Measurements from ENCODE around the gene CCDC142. TPM values are rescaled to one million over a fixed set of nuclear protein-coding genes. Genes with fewer than 3 reads are reported as not detected.

CCDC142 gene
- total RNA-seq, 1 experiment from 2014 or later: 20.4 TPM

DNA sequence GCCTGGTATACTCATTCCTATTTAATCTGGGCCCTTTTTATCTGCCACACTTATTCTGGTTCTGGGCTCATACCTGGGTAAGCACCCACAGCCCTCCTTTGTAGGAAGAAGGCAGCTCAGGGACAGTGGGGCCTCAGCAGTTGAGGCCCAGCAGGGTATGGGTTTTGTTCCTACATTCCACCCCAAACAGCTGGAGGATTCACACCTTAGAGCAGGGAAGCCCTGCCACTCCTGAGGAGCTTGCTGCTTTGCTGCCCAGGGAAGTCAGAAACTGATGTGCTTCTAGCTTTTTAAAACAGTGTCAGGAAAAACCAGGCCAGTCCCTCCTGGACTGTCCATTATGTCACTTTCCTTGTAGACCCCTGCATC is 17.8 kb upstream of the CCDC142 start:
- ChIA-PET POLR2A (ENCODE audit: low non-redundant PET) (interaction anchor here (0.5 kb wide), 1 partner anchor 109 kb away, joined by 3 read pairs; no protein-coding TSS in a partner anchor), CTCF (no interaction called here)
- no peak for DNase-seq (ENCODE audit: low spot score)
- TF ChIP-seq EZH2 (IDR thresholded peaks at IDR 0.05; ENCODE audit: borderline replicate concordance, low read depth, low read length, poor library complexity, severe bottlenecking): no peak
- TF ChIP-seq, protein P1, sequence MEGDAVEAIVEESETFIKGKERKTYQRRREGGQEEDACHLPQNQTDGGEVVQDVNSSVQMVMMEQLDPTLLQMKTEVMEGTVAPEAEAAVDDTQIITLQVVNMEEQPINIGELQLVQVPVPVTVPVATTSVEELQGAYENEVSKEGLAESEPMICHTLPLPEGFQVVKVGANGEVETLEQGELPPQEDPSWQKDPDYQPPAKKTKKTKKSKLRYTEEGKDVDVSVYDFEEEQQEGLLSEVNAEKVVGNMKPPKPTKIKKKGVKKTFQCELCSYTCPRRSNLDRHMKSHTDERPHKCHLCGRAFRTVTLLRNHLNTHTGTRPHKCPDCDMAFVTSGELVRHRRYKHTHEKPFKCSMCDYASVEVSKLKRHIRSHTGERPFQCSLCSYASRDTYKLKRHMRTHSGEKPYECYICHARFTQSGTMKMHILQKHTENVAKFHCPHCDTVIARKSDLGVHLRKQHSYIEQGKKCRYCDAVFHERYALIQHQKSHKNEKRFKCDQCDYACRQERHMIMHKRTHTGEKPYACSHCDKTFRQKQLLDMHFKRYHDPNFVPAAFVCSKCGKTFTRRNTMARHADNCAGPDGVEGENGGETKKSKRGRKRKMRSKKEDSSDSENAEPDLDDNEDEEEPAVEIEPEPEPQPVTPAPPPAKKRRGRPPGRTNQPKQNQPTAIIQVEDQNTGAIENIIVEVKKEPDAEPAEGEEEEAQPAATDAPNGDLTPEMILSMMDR (conservative IDR thresholded peaks at IDR 0.05; ENCODE audit: low read depth, low read length): no peak
- Histone ChIP-seq H3K36me3 (ENCODE audit: insufficient read depth, low read length, poor library complexity, severe bottlenecking) (peaks cover 9% of the 10 kb centered on the region), H3K4me3 (ENCODE audit: low read depth, low read length, poor library complexity, severe bottlenecking) (no peak overlapping the region), H3K4me1 (ENCODE audit: insufficient read depth, low read length, poor library complexity, severe bottlenecking) (peaks cover 6% of the 10 kb centered on the region), H3K27ac (ENCODE audit: low read depth, low read length, poor library complexity, severe bottlenecking) (no peak overlapping the region), H3K9me3 (ENCODE audit: low read depth, low read length, poor library complexity, severe bottlenecking) (no peaks in the 10 kb centered on the region), H3K27me3 (replicated peaks; ENCODE audit: insufficient read depth, low read depth, low read length, poor library complexity) (peaks cover 31% of the 10 kb centered on the region)
- BruUV-seq (replicated peaks): no TSS peak
- intact Hi-C loops (cut with micrococcal nuclease; ENCODE audit: unreplicated experiment): no loop called here

DNA sequence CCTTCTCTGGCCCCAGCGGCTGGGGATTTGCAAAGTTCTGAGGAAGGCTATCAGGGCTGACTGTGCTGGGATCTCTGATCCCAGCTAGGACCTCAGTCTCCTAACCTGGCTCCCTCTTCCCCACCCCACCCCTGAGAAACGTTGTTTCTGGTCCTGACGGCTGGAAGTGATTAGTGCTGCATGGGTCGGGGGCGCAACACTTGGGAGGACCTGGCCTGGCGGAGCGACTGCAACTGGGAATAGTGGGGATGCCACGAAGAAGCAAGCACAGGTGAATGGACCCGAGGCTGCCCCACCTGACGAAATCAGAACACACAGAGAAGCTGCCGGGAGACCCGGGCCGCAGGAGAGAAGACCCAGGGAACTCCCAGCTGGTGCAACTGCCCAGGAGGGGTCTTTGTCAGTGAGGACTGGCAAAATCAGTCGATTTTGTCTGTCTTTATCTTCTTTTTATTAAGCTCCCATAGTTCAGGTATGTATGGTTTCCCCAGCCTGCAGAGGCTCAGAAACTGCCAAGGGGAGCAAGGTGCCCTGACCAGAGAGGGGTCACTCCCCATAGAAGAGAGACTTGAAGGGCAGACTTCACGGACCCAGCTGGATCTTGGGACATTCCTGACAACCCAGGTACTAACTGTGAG is 17.3 kb upstream of the CCDC142 start:
- H3K27me3 ChIP-seq (replicated peaks; ENCODE audit: insufficient read depth, low read depth, low read length, poor library complexity): peaks cover 31% of the 10 kb centered on the region
- POLR2A ChIA-PET (ENCODE audit: low non-redundant PET): interaction anchor here (0.5 kb wide), 1 partner anchor 109 kb away, joined by 3 read pairs; no protein-coding TSS in a partner anchor
- no TSS peak for BruUV-seq (replicated peaks)
- CTCF ChIA-PET: no interaction called here
- no peak overlapping the region for H3K27ac ChIP-seq (ENCODE audit: low read depth, low read length, poor library complexity, severe bottlenecking)
- DNase-seq (ENCODE audit: low spot score): no peak
- peaks cover 5% of the 10 kb centered on the region for H3K4me1 ChIP-seq (ENCODE audit: insufficient read depth, low read length, poor library complexity, severe bottlenecking)
- intact Hi-C loops (cut with micrococcal nuclease; ENCODE audit: unreplicated experiment): no loop called here
- H3K36me3 ChIP-seq (ENCODE audit: insufficient read depth, low read length, poor library complexity, severe bottlenecking): peaks cover 4% of the 10 kb centered on the region
- no peak overlapping the region for H3K4me3 ChIP-seq (ENCODE audit: low read depth, low read length, poor library complexity, severe bottlenecking)
- no peaks in the 10 kb centered on the region for H3K9me3 ChIP-seq (ENCODE audit: low read depth, low read length, poor library complexity, severe bottlenecking)
- no peak for TF ChIP-seq EZH2 (IDR thresholded peaks at IDR 0.05; ENCODE audit: borderline replicate concordance, low read depth, low read length, poor library complexity, severe bottlenecking)
- TF ChIP-seq, protein P1 (conservative IDR thresholded peaks at IDR 0.05; ENCODE audit: low read depth, low read length): no peak

DNA sequence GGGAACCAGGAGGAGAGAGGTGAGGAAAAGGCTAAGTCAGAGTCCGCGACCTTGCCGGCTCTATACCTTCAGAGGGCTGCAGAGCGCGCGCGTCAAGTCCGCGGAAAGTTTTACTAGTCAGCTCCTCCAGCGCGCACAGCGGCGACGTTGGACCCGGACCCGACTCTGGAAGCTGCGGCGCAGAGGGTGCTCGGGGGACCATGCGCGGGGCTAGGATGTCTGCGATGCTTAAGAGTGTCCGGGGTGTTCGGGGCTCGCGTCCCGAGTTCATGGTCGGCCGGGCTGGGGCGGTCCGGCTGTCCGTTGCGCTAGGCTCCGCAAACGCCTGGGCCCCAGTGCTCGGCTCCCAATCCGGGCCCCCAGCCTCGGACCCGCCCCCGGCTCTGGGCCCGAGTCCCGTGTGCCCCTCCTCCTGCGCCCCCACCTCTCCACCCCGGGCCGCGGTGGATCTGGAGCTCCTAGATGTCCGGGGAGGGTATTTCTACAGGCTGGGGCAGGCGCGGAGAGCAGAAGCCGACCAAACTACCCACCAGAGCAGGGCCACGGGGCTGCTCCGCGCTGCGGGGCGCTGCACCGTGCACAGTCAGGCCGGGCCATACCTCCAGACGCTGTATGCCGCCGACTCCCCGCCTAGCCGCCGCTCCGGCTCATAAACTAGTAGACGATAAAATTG is 16.6 kb upstream of the CCDC142 start, which contains the start of gene LBX2:
TSS of gene LBX2 (minus strand) at position 337 of the 673 bp plus-strand sequence. CDS start at position 271, 66 bp downstream.
- no TSS peak for BruUV-seq (replicated peaks)
- H3K4me1 ChIP-seq (ENCODE audit: insufficient read depth, low read length, poor library complexity, severe bottlenecking): peaks cover 5% of the 10 kb centered on the region
- H3K27ac ChIP-seq (ENCODE audit: low read depth, low read length, poor library complexity, severe bottlenecking): no peak within 1 kb of the TSS
- no peak for DNase-seq (ENCODE audit: low spot score)
- ChIA-PET CTCF (no interaction called here), POLR2A (ENCODE audit: low non-redundant PET) (no interaction called here)
- no peaks in the 10 kb centered on the region for H3K36me3 ChIP-seq (ENCODE audit: insufficient read depth, low read length, poor library complexity, severe bottlenecking)
- TF ChIP-seq, protein P1 (conservative IDR thresholded peaks at IDR 0.05; ENCODE audit: low read depth, low read length): no peak
- TF ChIP-seq EZH2 (IDR thresholded peaks at IDR 0.05; ENCODE audit: borderline replicate concordance, low read depth, low read length, poor library complexity, severe bottlenecking): peak; percentile 43
- no peaks in the 10 kb centered on the region for H3K9me3 ChIP-seq (ENCODE audit: low read depth, low read length, poor library complexity, severe bottlenecking)
- H3K4me3 ChIP-seq (ENCODE audit: low read depth, low read length, poor library complexity, severe bottlenecking): peak within 1 kb of the TSS; percentile 41
- peaks cover 31% of the 10 kb centered on the region for H3K27me3 ChIP-seq (replicated peaks; ENCODE audit: insufficient read depth, low read depth, low read length, poor library complexity)
- intact Hi-C loops (cut with micrococcal nuclease; ENCODE audit: unreplicated experiment): no loop called here
